22Rv1 (cell line): ENCODE results near the gene CBLN3.
A peak's percentile ranks its signal among the peaks of the same experiment; 100 is the strongest.

Experiments used
- H3K27ac ChIP-seq: fragments of 450-650 bp; 2 replicates; pipeline ENCODE4 v1.5.1; 2017
- CTCF ChIP-seq: fragments of 450-650 bp; IDR thresholded peaks from 2 replicates; pipeline ENCODE4 v1.5.1; 2017; ENCODE audit warnings: mild to moderate bottlenecking
- ZFX ChIP-seq: fragments of 450-650 bp; IDR thresholded peaks from 2 replicates; pipeline ENCODE4 v1.6.1; 2017; ENCODE audit warnings: antibody characterized with exemption, borderline replicate concordance

The CBLN3 gene

GRCh38 chr14:24438223-24439097 is 9.0 kb upstream of the CBLN3 start:
- TF ChIP-seq ZFX, result no peak
- H3K27ac ChIP-seq, result no peak overlapping the region

- no peak for TF ChIP-seq CTCF
- no peak for TF ChIP-seq ZFX
- no peak overlapping the region for H3K27ac ChIP-seq
Measured at GRCh38 chr14:24437736-24438067, 8.2 kb upstream of the CBLN3 start.

- TF ChIP-seq CTCF (peak; percentile 50), ZFX (no peak)
- no peak overlapping the region; the same call in 1 of the 2 replicates for H3K27ac ChIP-seq
Measured at GRCh38 chr14:24437020-24437735, 7.7 kb upstream of the CBLN3 start.

- H3K27ac ChIP-seq, result peak overlapping the region; percentile 26; the same call in 1 of the 2 replicates
- TF ChIP-seq ZFX (no peak), CTCF (peak; percentile 83)
Measured at GRCh38 chr14:24436355-24437019, 7.0 kb upstream of the CBLN3 start.

- peak overlapping the region; percentile 26; the same call in 1 of the 2 replicates for H3K27ac ChIP-seq
- TF ChIP-seq CTCF, result no peak
- no peak for TF ChIP-seq ZFX
Measured at GRCh38 chr14:24435998-24436354, 6.5 kb upstream of the CBLN3 start.

GRCh38 chr14:24435192-24435810 is 5.8 kb upstream of the CBLN3 start:
- no peak overlapping the region for H3K27ac ChIP-seq
- no peak for TF ChIP-seq CTCF
- no peak for TF ChIP-seq ZFX

GRCh38 chr14:24434676-24435075 is 5.2 kb upstream of the CBLN3 start:
- TF ChIP-seq ZFX, result no peak
- no peak for TF ChIP-seq CTCF
- no peak overlapping the region for H3K27ac ChIP-seq
